ENCODE data around the gene TTBK2. TPM values are rescaled to one million over a fixed set of nuclear protein-coding genes. Genes with fewer than 3 reads are reported as not detected.

The TTBK2 gene
- total RNA-seq, 2 donors from 2014 or later: 6.8 to 9.1 TPM

- Histone ChIP-seq H3K36me3 (peaks cover 9% of the 10 kb centered on the region), H3K9me3 (no peaks in the 10 kb centered on the region), H3K27me3 (no peaks in the 10 kb centered on the region), H3K27ac (no peak overlapping the region), H3K9ac (ENCODE audit: low read depth in 2 of 2, low read length in 2 of 2) (no peak overlapping the region), H3K4me1 (no peaks in the 10 kb centered on the region), H3K4me3 (no peak overlapping the region)
- no peak for DNase-seq
- intact Hi-C loops (cut with DNase I): no loop called here
- TF ChIP-seq CTCF (IDR thresholded peaks at IDR 0.05): no peak
These were observed 190.0 kb downstream of the TTBK2 start for GRCh38 chr15:42730536-42730935.

- Histone ChIP-seq H3K4me1 (no peaks in the 10 kb centered on the region), H3K36me3 (peaks cover 9% of the 10 kb centered on the region), H3K9ac (ENCODE audit: low read depth in 2 of 2, low read length in 2 of 2) (no peak overlapping the region), H3K27me3 (no peaks in the 10 kb centered on the region), H3K4me3 (no peak overlapping the region), H3K9me3 (no peaks in the 10 kb centered on the region), H3K27ac (no peak overlapping the region)
- intact Hi-C loops (cut with DNase I): no loop called here
- no peak for DNase-seq
- no peak for TF ChIP-seq CTCF (IDR thresholded peaks at IDR 0.05)
These were observed 190.4 kb downstream of the TTBK2 start for GRCh38 chr15:42730135-42730534.

- TF ChIP-seq CTCF (IDR thresholded peaks at IDR 0.05): no peak
- no peaks in the 10 kb centered on the region for H3K9me3 ChIP-seq
- no peaks in the 10 kb centered on the region for H3K4me1 ChIP-seq
- no peak overlapping the region for H3K9ac ChIP-seq (ENCODE audit: low read depth in 2 of 2, low read length in 2 of 2)
- intact Hi-C loops (cut with DNase I): no loop called here
- H3K36me3 ChIP-seq: peaks cover 9% of the 10 kb centered on the region
- H3K4me3 ChIP-seq: no peak overlapping the region
- DNase-seq: no peak
- no peak overlapping the region for H3K27ac ChIP-seq
- H3K27me3 ChIP-seq: no peaks in the 10 kb centered on the region
These were observed 191.2 kb downstream of the TTBK2 start for GRCh38 chr15:42729409-42729808.

DNA sequence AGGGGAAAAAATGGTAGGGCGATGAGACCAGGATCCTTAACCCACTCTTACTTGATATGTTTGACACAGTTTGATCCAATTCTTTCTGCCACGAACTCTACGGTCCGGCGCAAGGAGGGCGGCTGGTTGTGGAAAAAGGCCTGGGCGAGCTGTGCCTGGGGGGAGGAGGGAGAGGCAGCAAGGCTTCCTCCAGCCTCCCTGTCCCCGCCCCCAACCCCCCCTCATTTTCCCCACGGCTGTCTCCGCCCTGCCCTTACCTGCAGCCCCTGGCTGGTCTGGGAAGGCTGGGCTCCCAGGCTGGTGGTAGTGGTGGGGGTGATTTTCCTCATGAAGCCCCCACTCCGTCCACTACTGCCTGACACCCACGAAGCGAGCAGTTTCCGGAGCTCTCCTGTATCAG, 191.6 kb downstream of the TTBK2 start:
- H3K36me3 ChIP-seq: peaks cover 9% of the 10 kb centered on the region
- no peak for TF ChIP-seq CTCF (IDR thresholded peaks at IDR 0.05)
- H3K4me1 ChIP-seq: no peaks in the 10 kb centered on the region
- no peaks in the 10 kb centered on the region for H3K9me3 ChIP-seq
- intact Hi-C loops (cut with DNase I): no loop called here
- DNase-seq: no peak
- no peak overlapping the region for H3K4me3 ChIP-seq
- H3K9ac ChIP-seq (ENCODE audit: low read depth in 2 of 2, low read length in 2 of 2): no peak overlapping the region
- no peaks in the 10 kb centered on the region for H3K27me3 ChIP-seq
- no peak overlapping the region for H3K27ac ChIP-seq

DNA sequence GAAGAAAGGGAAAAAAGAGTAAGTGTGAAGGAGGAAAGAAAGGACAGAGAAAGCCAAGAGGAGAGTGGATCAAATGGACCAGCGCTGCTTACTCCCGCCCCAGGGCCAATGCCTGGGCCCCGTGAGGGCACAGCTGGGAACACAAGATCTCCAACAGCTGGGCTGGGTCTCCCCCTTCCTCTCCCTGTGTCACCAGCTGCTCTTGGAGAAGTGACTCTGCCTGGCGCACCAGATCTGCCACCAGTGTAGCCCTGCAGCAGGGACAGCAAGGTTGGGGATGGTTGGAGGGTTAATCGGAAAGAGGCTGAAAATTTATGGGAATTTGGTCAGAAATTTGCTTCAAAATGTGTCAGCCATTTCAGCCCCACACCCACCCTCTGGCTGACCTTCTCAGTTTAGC, 192.0 kb downstream of the TTBK2 start:
- no peak overlapping the region for H3K9ac ChIP-seq (ENCODE audit: low read depth in 2 of 2, low read length in 2 of 2)
- peaks cover 7% of the 10 kb centered on the region for H3K36me3 ChIP-seq
- no peak for TF ChIP-seq CTCF (IDR thresholded peaks at IDR 0.05)
- intact Hi-C loops (cut with DNase I): no loop called here
- H3K27me3 ChIP-seq: no peaks in the 10 kb centered on the region
- no peaks in the 10 kb centered on the region for H3K4me1 ChIP-seq
- H3K9me3 ChIP-seq: no peaks in the 10 kb centered on the region
- no peak overlapping the region for H3K27ac ChIP-seq
- no peak overlapping the region for H3K4me3 ChIP-seq
- DNase-seq: no peak
